Measurements from ENCODE around the gene SIVA1. TPM values are rescaled to one million over a fixed set of nuclear protein-coding genes. Genes with fewer than 3 reads are reported as not detected.

The SIVA1 gene
- total RNA-seq, 1 experiment from 2014 or later = 128 TPM

GRCh38 chr14:104768437-104769323 is 15.7 kb downstream of the SIVA1 start:
- POLR2A ChIA-PET = interaction anchor here (1.0 to 1.9 kb wide), 6 partner anchors 9 to 96 kb away, joined by 3 to 10 read pairs (median 4); partner anchors contain the start of genes CEP170B, SIVA1 and ZBTB42
- peak overlapping the region; percentile 81 for H3K27ac Mint-ChIP-seq
- H3K9me3 Mint-ChIP-seq = peaks cover 17% of the 10 kb centered on the region
- peaks cover 34% of the 10 kb centered on the region for H3K36me3 Mint-ChIP-seq
- TF ChIP-seq ZNF263 (CRISPR knock-in tag; IDR thresholded peaks at IDR 0.05; ENCODE audit: low read depth) (peak; percentile 50), ZNF121 (CRISPR knock-in tag; IDR thresholded peaks at IDR 0.05) (no peak), NR3C1 (CRISPR knock-in tag; conservative IDR thresholded peaks at IDR 0.05; ENCODE audit: low read depth) (no peak), HMGXB4 (CRISPR knock-in tag; IDR thresholded peaks at IDR 0.05) (peak; percentile 17; the same call in 1 of the 2 replicates), ATF1 (CRISPR knock-in tag; IDR thresholded peaks at IDR 0.05) (no peak), ZNF219 (CRISPR knock-in tag; IDR thresholded peaks at IDR 0.05; ENCODE audit: borderline replicate concordance) (no peak), ZNF232 (CRISPR knock-in tag; IDR thresholded peaks at IDR 0.05) (no peak), NFATC4 (CRISPR knock-in tag; IDR thresholded peaks at IDR 0.05) (no peak), MXD4 (CRISPR knock-in tag; IDR thresholded peaks at IDR 0.05; ENCODE audit: borderline replicate concordance) (no peak), E2F1 (CRISPR knock-in tag; IDR thresholded peaks at IDR 0.05) (no peak), HMGA2 (CRISPR knock-in tag; IDR thresholded peaks at IDR 0.05) (no peak), ZNF138 (CRISPR knock-in tag; conservative IDR thresholded peaks at IDR 0.05) (no peak), ZMAT4 (CRISPR knock-in tag; IDR thresholded peaks at IDR 0.05) (no peak), ELF4 (CRISPR knock-in tag; IDR thresholded peaks at IDR 0.05; ENCODE audit: low read depth) (no peak), SP1 (CRISPR knock-in tag; conservative IDR thresholded peaks at IDR 0.05) (peak; percentile 52)
- TF ChIP-seq, protein P1, sequence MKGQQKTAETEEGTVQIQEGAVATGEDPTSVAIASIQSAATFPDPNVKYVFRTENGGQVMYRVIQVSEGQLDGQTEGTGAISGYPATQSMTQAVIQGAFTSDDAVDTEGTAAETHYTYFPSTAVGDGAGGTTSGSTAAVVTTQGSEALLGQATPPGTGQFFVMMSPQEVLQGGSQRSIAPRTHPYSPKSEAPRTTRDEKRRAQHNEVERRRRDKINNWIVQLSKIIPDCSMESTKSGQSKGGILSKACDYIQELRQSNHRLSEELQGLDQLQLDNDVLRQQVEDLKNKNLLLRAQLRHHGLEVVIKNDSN (CRISPR knock-in tag; IDR thresholded peaks at IDR 0.05) = peak; percentile 89
- TF ChIP-seq, protein P2, sequence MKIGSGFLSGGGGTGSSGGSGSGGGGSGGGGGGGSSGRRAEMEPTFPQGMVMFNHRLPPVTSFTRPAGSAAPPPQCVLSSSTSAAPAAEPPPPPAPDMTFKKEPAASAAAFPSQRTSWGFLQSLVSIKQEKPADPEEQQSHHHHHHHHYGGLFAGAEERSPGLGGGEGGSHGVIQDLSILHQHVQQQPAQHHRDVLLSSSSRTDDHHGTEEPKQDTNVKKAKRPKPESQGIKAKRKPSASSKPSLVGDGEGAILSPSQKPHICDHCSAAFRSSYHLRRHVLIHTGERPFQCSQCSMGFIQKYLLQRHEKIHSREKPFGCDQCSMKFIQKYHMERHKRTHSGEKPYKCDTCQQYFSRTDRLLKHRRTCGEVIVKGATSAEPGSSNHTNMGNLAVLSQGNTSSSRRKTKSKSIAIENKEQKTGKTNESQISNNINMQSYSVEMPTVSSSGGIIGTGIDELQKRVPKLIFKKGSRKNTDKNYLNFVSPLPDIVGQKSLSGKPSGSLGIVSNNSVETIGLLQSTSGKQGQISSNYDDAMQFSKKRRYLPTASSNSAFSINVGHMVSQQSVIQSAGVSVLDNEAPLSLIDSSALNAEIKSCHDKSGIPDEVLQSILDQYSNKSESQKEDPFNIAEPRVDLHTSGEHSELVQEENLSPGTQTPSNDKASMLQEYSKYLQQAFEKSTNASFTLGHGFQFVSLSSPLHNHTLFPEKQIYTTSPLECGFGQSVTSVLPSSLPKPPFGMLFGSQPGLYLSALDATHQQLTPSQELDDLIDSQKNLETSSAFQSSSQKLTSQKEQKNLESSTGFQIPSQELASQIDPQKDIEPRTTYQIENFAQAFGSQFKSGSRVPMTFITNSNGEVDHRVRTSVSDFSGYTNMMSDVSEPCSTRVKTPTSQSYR (CRISPR knock-in tag; IDR thresholded peaks at IDR 0.05) = peak; percentile 81
- TF ChIP-seq, protein P3, sequence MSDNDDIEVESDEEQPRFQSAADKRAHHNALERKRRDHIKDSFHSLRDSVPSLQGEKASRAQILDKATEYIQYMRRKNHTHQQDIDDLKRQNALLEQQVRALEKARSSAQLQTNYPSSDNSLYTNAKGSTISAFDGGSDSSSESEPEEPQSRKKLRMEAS (CRISPR knock-in tag; IDR thresholded peaks at IDR 0.05) = peak; percentile 85
- TF ChIP-seq, protein P4, sequence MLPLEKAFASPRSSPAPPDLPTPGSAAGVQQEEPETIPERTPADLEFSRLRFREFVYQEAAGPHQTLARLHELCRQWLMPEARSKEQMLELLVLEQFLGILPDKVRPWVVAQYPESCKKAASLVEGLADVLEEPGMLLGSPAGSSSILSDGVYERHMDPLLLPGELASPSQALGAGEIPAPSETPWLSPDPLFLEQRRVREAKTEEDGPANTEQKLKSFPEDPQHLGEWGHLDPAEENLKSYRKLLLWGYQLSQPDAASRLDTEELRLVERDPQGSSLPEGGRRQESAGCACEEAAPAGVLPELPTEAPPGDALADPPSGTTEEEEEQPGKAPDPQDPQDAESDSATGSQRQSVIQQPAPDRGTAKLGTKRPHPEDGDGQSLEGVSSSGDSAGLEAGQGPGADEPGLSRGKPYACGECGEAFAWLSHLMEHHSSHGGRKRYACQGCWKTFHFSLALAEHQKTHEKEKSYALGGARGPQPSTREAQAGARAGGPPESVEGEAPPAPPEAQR (CRISPR knock-in tag; IDR thresholded peaks at IDR 0.05) = no peak
- TF ChIP-seq, protein P5, sequence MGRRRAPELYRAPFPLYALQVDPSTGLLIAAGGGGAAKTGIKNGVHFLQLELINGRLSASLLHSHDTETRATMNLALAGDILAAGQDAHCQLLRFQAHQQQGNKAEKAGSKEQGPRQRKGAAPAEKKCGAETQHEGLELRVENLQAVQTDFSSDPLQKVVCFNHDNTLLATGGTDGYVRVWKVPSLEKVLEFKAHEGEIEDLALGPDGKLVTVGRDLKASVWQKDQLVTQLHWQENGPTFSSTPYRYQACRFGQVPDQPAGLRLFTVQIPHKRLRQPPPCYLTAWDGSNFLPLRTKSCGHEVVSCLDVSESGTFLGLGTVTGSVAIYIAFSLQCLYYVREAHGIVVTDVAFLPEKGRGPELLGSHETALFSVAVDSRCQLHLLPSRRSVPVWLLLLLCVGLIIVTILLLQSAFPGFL (CRISPR knock-in tag; IDR thresholded peaks at IDR 0.05; ENCODE audit: borderline replicate concordance) = no peak
- TF ChIP-seq, protein P6, sequence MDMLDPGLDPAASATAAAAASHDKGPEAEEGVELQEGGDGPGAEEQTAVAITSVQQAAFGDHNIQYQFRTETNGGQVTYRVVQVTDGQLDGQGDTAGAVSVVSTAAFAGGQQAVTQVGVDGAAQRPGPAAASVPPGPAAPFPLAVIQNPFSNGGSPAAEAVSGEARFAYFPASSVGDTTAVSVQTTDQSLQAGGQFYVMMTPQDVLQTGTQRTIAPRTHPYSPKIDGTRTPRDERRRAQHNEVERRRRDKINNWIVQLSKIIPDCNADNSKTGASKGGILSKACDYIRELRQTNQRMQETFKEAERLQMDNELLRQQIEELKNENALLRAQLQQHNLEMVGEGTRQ (CRISPR knock-in tag; IDR thresholded peaks at IDR 0.05) = peak; percentile 91
- TF ChIP-seq, protein P7, sequence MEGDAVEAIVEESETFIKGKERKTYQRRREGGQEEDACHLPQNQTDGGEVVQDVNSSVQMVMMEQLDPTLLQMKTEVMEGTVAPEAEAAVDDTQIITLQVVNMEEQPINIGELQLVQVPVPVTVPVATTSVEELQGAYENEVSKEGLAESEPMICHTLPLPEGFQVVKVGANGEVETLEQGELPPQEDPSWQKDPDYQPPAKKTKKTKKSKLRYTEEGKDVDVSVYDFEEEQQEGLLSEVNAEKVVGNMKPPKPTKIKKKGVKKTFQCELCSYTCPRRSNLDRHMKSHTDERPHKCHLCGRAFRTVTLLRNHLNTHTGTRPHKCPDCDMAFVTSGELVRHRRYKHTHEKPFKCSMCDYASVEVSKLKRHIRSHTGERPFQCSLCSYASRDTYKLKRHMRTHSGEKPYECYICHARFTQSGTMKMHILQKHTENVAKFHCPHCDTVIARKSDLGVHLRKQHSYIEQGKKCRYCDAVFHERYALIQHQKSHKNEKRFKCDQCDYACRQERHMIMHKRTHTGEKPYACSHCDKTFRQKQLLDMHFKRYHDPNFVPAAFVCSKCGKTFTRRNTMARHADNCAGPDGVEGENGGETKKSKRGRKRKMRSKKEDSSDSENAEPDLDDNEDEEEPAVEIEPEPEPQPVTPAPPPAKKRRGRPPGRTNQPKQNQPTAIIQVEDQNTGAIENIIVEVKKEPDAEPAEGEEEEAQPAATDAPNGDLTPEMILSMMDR (IDR thresholded peaks at IDR 0.05) = peak; percentile 90
- peak; percentile 86 for ATAC-seq
- H3K27me3 Mint-ChIP-seq (ENCODE audit: low read depth) = no peaks in the 10 kb centered on the region; the same call in 1 of the 2 replicates
- peaks cover 17% of the 10 kb centered on the region for H3K4me1 Mint-ChIP-seq
- CTCF ChIA-PET = interaction anchor here (0.5 to 1.9 kb wide), 63 partner anchors 9 to 998 kb away, joined by 3 to 164 read pairs (median 5); partner anchors contain the start of genes AKT1, CEP170B, SIVA1 and TMEM179
- peak; percentile 99 for DNase-seq (ENCODE audit: low spot score)
- H3K4me3 Mint-ChIP-seq = peak overlapping the region; percentile 56
